LoVo (cell line): ENCODE measurements around the gene DKKL1.

Experiments
- DNase-seq: peaks from one replicate; pipeline ENCODE4 v3.0.0-alpha.2; 2016; ENCODE audit warnings: low spot score

DKKL1 gene

DNA sequence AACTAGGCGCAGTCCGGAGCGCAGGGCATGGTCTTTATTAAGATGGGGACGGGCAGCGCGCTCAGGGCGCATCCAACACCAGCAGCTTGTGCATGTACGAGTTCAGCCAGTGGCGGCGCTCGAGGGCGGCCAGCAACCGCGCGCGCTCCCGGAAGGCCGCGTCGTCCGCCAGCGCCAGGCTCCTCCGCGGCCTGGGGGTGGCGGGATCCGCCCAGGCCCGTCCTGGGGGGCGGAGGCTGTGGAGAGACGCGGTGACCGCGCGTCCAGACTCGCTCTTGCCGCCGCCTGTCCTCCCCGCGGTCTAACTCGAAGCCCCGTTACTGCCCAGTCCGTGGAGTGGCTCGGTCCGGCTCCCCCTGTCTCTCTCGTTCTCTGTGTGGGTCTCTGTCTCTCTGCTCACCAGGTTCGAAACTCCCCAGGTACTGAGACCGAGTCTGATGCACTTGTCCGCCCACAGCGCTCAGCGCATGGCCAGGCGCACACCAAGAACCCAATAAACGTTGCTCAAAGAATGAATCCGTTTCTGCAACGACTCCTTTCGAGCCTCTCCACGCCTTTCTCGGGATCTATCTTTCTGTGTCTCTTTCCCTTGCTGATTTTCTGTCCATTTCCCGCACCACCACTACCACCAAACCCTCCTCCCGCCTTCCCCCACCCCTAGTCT lies 58.9 kb downstream of the DKKL1 start:
- DNase-seq: no peak

DNA sequence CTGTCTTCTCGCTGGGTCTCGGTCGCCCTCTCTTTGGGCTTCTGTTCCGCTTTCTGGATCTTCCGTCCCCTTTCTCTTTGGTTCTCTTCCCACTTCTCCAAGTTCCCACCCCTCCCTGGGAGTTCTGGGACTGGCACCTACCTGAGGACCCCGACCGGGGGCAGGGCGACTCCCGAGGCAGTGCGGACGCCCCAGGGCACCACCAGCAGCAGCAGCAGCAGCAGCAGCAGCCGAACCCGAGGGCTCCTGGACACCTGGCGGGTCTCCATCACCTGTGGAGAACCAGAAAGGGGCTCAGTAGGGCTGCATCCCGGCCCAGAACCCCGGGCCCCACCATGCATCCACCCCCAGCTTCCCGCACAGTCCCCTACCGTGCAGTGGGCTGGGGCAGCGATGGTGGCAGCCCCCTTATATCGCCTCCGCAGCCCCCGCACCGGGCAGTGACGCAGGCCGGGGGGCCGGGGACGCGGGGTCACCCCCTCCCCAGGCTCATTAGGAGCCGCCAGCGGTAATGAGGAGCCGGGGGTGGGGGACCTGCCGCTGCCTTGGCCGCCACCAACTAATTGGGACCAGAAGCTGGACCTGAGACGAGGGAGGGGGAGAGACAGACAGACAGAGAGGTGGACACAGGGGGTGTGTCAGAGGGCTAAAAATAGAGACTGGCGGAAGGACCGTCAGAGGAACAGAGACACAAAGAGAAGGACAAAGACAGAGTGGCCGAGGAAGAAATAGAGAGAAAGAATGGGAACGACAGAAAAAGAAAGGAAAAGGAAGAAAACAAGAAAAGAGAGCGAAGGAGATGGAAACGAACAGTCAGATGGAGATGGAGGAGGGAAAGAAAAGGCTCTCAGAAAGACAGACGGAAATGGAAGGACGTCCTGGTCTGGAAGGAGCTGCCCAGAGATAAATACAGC lies 59.7 kb downstream of the DKKL1 start, which contains the start of gene PTH2:
Gene PTH2 (minus strand): TSS at position 371 of the 914 bp plus-strand sequence. CDS start 102 bp downstream, at position 269.
- DNase-seq: no peak

DNA sequence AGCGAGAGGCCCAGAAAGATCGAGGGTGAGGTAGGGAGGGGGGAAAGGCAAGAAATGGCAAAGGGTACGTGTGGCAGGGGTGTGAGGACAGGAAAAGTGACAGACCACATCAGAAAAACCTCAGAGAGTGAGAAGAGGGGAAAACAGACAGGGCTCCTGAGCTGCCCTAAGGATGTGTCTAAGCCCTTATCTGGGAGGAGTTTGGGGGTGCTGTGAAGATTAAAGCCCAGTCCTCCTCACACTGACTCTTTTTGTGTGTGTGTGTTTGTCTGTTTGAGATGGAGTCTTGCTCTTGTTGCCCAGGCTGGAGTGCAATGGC lies 60.3 kb downstream of the DKKL1 start:
- no peak for DNase-seq
